Nephron progenitor cell (in vitro differentiated cells): Measurements from ENCODE around the gene ACBD7.

Source experiments
- DNase-seq: peaks from one replicate; pipeline ENCODE4 v3.0.0; 2021
- H3K27ac Mint-ChIP-seq: 2 replicates; pipeline ENCODE4 v1.8.0; 2021; ENCODE audit warnings: mild to moderate bottlenecking, moderate library complexity, mixed read lengths
- H3K27me3 Mint-ChIP-seq: 2 replicates; pipeline ENCODE4 v1.8.0; 2021; ENCODE audit warnings: mild to moderate bottlenecking, low read depth, mixed read lengths; ENCODE audit not compliant: poor library complexity
- H3K36me3 Mint-ChIP-seq: 2 replicates; pipeline ENCODE4 v1.8.0; 2021; ENCODE audit warnings: low read depth, mixed read lengths
- H3K4me1 Mint-ChIP-seq: 2 replicates; pipeline ENCODE4 v1.8.0; 2021; ENCODE audit warnings: mixed read lengths
- H3K4me3 Mint-ChIP-seq: 2 replicates; pipeline ENCODE4 v1.8.0; 2021; ENCODE audit warnings: mild to moderate bottlenecking, moderate library complexity, mixed read lengths
- H3K9me3 Mint-ChIP-seq: 2 replicates; pipeline ENCODE4 v1.8.0; 2021; ENCODE audit warnings: mild to moderate bottlenecking, moderate library complexity, mixed read lengths
- TF ChIP-seq, protein P1 (sequence below): fragments of 200-600 bp; sonication (generic); IDR thresholded peaks from 2 replicates; pipeline ENCODE4 v1.5.0; 2021; ENCODE audit warnings: antibody characterized with exemption

The ACBD7 gene

GRCh38 chr10:15084502-15084922 is 4.1 kb downstream of the ACBD7 start:
- Mint-ChIP-seq H3K27ac (no peak overlapping the region), H3K9me3 (no peaks in the 10 kb centered on the region), H3K4me1 (peaks cover 22% of the 10 kb centered on the region), H3K4me3 (no peak overlapping the region), H3K36me3 (no peaks in the 10 kb centered on the region), H3K27me3 (peaks cover 10% of the 10 kb centered on the region)
- no peak for DNase-seq
- TF ChIP-seq, protein P1, sequence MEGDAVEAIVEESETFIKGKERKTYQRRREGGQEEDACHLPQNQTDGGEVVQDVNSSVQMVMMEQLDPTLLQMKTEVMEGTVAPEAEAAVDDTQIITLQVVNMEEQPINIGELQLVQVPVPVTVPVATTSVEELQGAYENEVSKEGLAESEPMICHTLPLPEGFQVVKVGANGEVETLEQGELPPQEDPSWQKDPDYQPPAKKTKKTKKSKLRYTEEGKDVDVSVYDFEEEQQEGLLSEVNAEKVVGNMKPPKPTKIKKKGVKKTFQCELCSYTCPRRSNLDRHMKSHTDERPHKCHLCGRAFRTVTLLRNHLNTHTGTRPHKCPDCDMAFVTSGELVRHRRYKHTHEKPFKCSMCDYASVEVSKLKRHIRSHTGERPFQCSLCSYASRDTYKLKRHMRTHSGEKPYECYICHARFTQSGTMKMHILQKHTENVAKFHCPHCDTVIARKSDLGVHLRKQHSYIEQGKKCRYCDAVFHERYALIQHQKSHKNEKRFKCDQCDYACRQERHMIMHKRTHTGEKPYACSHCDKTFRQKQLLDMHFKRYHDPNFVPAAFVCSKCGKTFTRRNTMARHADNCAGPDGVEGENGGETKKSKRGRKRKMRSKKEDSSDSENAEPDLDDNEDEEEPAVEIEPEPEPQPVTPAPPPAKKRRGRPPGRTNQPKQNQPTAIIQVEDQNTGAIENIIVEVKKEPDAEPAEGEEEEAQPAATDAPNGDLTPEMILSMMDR, result no peak

GRCh38 chr10:15083674-15084501 is 4.7 kb downstream of the ACBD7 start:
- H3K36me3 Mint-ChIP-seq, result no peaks in the 10 kb centered on the region
- no peak overlapping the region for H3K27ac Mint-ChIP-seq
- DNase-seq, result no peak
- no peaks in the 10 kb centered on the region for H3K9me3 Mint-ChIP-seq
- peaks cover 22% of the 10 kb centered on the region for H3K4me1 Mint-ChIP-seq
- peaks cover 10% of the 10 kb centered on the region for H3K27me3 Mint-ChIP-seq
- TF ChIP-seq, protein P1, result no peak
- no peak overlapping the region for H3K4me3 Mint-ChIP-seq

DNA sequence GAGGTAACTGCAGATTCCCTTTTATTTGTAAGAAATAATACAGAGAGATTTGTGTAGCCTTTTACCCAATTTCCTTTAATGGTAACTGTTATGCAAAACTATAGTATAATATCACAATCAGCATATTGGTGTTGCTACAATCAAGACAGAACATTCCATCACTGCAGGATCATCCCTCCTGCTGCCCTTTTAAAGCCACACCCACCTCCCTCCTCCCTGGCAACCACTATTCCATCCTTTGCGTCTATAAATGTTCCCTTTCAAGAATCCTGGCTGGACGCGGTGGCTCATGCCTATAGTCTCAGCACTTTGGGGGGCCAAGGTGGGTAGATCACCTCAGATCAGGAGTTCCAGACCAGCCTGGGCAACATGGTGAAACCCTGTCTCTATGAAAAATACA is 13.2 kb downstream of the ACBD7 start:
- Mint-ChIP-seq H3K27me3 (peaks cover 8% of the 10 kb centered on the region), H3K4me3 (no peak overlapping the region), H3K27ac (no peak overlapping the region), H3K4me1 (peaks cover under 1% of the 10 kb centered on the region), H3K9me3 (peaks cover 20% of the 10 kb centered on the region), H3K36me3 (peaks cover 21% of the 10 kb centered on the region)
- no peak for DNase-seq
- TF ChIP-seq, protein P1, result no peak

- Mint-ChIP-seq H3K27ac (no peak overlapping the region), H3K36me3 (peaks cover 27% of the 10 kb centered on the region), H3K4me3 (no peak overlapping the region), H3K9me3 (peaks cover 29% of the 10 kb centered on the region), H3K4me1 (no peaks in the 10 kb centered on the region), H3K27me3 (peaks cover 8% of the 10 kb centered on the region)
- TF ChIP-seq, protein P1, result no peak
- DNase-seq, result no peak
Measured at GRCh38 chr10:15072358-15072757, 16.2 kb downstream of the ACBD7 start.

- Mint-ChIP-seq H3K4me1 (no peaks in the 10 kb centered on the region), H3K36me3 (peaks cover 32% of the 10 kb centered on the region), H3K4me3 (no peak overlapping the region), H3K9me3 (peaks cover 49% of the 10 kb centered on the region), H3K27me3 (peaks cover 5% of the 10 kb centered on the region), H3K27ac (no peak overlapping the region)
- TF ChIP-seq, protein P1, result no peak
- DNase-seq, result no peak
Measured at GRCh38 chr10:15069230-15069629, 19.3 kb downstream of the ACBD7 start.

- H3K36me3 Mint-ChIP-seq, result peaks cover 28% of the 10 kb centered on the region
- peaks cover 2% of the 10 kb centered on the region for H3K27me3 Mint-ChIP-seq
- H3K27ac Mint-ChIP-seq, result no peak overlapping the region
- no peak overlapping the region for H3K4me3 Mint-ChIP-seq
- no peaks in the 10 kb centered on the region for H3K4me1 Mint-ChIP-seq
- TF ChIP-seq, protein P1, result no peak
- no peak for DNase-seq
- peaks cover 49% of the 10 kb centered on the region for H3K9me3 Mint-ChIP-seq
Measured at GRCh38 chr10:15068802-15069201, 19.8 kb downstream of the ACBD7 start.
